Sigmoid colon (tissue), 4 donors: ENCODE results near the gene MPEG1.

ENCODE experiments used
- POLR2A ChIP-seq, 2 donors: fragments of 450-650 bp; IDR thresholded peaks; one replicate each; pipeline ENCODE4 v1.6.1; 2016; ENCODE audit warnings: antibody characterized with exemption in 2 of 2, mild to moderate bottlenecking in 2 of 2, moderate library complexity in 2 of 2
- POLR2AphosphoS5 ChIP-seq, 4 donors: sonication (generic); formaldehyde crosslinking; IDR thresholded peaks; one replicate each; pipeline ENCODE4 v1.6.1; 2017; ENCODE audit warnings: antibody characterized with exemption in 4 of 4
- TF ChIP-seq, protein P1 (sequence below), 4 experiments: fragments of 450-650 bp in 3 of 4; fragments of 200-600 bp in 1 of 4; IDR thresholded peaks; one replicate each; pipeline ENCODE4 v1.5.1; 2016 to 2019; ENCODE audit warnings: antibody characterized with exemption in 4 of 4, mild to moderate bottlenecking in 3 of 4, moderate library complexity in 2 of 4

- TF ChIP-seq, protein P1, sequence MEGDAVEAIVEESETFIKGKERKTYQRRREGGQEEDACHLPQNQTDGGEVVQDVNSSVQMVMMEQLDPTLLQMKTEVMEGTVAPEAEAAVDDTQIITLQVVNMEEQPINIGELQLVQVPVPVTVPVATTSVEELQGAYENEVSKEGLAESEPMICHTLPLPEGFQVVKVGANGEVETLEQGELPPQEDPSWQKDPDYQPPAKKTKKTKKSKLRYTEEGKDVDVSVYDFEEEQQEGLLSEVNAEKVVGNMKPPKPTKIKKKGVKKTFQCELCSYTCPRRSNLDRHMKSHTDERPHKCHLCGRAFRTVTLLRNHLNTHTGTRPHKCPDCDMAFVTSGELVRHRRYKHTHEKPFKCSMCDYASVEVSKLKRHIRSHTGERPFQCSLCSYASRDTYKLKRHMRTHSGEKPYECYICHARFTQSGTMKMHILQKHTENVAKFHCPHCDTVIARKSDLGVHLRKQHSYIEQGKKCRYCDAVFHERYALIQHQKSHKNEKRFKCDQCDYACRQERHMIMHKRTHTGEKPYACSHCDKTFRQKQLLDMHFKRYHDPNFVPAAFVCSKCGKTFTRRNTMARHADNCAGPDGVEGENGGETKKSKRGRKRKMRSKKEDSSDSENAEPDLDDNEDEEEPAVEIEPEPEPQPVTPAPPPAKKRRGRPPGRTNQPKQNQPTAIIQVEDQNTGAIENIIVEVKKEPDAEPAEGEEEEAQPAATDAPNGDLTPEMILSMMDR (IDR thresholded peaks at IDR 0.05), result no peak
- peak; percentile 2 to 80 (median 56) for TF ChIP-seq POLR2AphosphoS5 (IDR thresholded peaks at IDR 0.05)
- no peak for TF ChIP-seq POLR2A (IDR thresholded peaks at IDR 0.05)
These were observed 4.2 kb upstream of the MPEG1 start for GRCh38 chr11:59216641-59217564.
